Measurements from ENCODE around the gene OPCML.

OPCML gene

DNA sequence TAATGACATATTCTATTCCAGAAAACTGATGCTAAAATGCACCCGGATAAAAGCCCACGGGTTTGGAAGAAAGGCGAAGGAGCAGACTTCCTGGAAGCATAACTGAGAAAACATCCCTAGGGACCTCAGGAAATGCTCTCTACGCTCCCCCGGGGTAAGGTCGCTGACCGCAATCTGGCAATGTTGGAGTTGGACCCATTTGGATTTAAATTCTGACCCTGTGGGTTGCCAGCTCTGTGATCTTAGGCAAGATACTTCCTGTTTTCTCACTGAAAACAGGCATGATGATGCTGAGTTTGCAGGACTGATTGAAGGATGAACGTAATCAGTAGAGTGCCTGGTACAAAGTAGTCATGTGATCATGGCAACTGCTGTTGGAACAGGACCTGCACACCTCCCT lies 1107.9 kb downstream of the OPCML start:
- no peak overlapping the region for H3K4me3 ChIP-seq (ENCODE audit: low read depth, low read length)
- no peak for DNase-seq (ENCODE audit: low read depth, low spot score)
- TF ChIP-seq, protein P1, sequence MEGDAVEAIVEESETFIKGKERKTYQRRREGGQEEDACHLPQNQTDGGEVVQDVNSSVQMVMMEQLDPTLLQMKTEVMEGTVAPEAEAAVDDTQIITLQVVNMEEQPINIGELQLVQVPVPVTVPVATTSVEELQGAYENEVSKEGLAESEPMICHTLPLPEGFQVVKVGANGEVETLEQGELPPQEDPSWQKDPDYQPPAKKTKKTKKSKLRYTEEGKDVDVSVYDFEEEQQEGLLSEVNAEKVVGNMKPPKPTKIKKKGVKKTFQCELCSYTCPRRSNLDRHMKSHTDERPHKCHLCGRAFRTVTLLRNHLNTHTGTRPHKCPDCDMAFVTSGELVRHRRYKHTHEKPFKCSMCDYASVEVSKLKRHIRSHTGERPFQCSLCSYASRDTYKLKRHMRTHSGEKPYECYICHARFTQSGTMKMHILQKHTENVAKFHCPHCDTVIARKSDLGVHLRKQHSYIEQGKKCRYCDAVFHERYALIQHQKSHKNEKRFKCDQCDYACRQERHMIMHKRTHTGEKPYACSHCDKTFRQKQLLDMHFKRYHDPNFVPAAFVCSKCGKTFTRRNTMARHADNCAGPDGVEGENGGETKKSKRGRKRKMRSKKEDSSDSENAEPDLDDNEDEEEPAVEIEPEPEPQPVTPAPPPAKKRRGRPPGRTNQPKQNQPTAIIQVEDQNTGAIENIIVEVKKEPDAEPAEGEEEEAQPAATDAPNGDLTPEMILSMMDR (IDR thresholded peaks at IDR 0.05; ENCODE audit: insufficient read depth, low read length, missing control alignments) = no peak
- CTCF ChIA-PET = interaction anchor here (1.3 kb wide), 1 partner anchor 286 kb away, joined by 3 read pairs; no protein-coding TSS in a partner anchor
- POLR2A ChIA-PET = no interaction called here

DNA sequence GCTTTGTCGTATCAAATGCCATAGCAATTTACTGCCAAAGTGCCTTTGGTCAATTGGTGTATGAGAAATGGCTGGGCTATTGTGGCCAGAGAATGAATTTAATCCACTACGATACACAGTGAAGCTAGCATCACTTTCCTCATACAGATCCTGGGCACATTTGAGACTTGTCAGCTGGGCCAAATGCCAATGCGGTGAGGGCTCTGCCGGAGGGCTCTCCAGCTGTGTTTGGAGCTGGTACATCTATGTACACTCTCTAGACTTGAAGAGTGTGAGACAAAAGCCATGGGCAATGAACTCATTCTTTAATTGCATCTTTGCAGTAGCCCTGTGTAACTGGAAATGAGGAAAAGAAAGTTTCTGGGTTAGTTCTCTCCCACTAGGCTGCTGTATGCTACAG lies 1109.0 kb downstream of the OPCML start:
- TF ChIP-seq, protein P1 (IDR thresholded peaks at IDR 0.05; ENCODE audit: insufficient read depth, low read length, missing control alignments) = no peak
- ChIA-PET POLR2A (no interaction called here), CTCF (no interaction called here)
- DNase-seq (ENCODE audit: low read depth, low spot score) = no peak
- H3K4me3 ChIP-seq (ENCODE audit: low read depth, low read length) = no peak overlapping the region

DNA sequence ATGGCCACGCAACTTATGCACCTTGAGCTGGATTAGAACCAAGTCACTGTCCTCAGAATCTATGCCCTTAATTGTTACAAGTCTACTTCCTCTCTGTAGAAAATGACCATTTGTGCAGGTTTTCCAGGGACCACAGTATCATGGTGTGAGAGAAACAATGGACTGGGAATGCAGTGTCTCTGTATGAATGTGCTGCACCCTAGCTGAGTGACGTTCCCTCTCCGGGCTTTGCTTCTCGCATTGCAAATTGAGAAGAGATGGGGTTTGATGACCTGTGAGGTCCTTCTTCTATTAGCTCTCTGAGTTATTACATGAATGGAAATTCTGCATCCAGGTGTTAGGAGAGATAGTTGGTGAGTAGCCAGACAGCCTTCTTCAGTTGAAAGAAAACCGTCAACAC lies 1109.6 kb downstream of the OPCML start:
- no peak for DNase-seq (ENCODE audit: low read depth, low spot score)
- TF ChIP-seq, protein P1 (IDR thresholded peaks at IDR 0.05; ENCODE audit: insufficient read depth, low read length, missing control alignments) = no peak
- POLR2A ChIA-PET = no interaction called here
- CTCF ChIA-PET = interaction anchor here (0.8 to 1.7 kb wide), 2 partner anchors 13 to 20 kb away, joined by 3 to 4 read pairs; no protein-coding TSS in a partner anchor
- no peak overlapping the region for H3K4me3 ChIP-seq (ENCODE audit: low read depth, low read length)

DNA sequence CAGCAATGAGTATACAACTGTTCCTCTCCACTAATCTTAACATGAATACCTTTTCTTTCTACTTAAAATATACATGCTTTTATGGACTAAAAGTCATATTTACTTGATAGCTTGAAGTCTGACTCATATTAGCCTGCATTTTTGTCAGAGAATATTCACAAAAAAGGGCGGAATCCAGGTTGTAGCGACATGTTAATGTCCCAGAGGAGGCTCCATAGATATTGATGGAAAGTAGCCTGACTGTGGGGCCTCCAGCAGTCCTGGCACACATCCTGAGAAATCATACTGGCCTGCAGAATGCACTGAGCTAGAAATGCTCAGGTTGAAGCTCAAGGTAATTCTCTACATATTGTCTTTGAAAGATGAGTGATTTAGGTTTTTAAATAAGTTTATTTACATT lies 1110.7 kb downstream of the OPCML start:
- TF ChIP-seq, protein P1 (IDR thresholded peaks at IDR 0.05; ENCODE audit: insufficient read depth, low read length, missing control alignments) = no peak
- DNase-seq (ENCODE audit: low read depth, low spot score) = no peak
- ChIA-PET CTCF (interaction anchor here (1.0 to 1.7 kb wide), 3 partner anchors 8 to 519 kb away, joined by 3 to 4 read pairs (median 4); no protein-coding TSS in a partner anchor), POLR2A (no interaction called here)
- H3K4me3 ChIP-seq (ENCODE audit: low read depth, low read length) = no peak overlapping the region

DNA sequence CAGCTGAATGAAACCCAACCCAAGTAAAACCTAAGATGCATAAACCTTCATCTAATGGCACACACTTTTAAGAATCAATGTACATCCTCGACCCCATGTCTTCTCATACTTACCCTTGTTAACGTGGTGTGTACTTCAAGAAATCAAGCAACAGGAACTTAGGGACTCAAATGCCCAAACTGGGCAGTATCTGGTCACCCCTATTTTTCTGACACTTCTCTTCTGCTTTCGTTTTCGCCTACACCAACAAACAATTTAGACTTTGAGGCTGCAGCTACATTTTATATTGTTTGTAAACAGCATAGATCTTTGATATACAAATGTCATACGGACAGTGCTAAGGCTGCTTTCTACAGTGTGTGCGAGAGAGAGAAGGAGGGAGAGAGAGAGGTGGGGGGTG lies 1117.8 kb downstream of the OPCML start:
- ChIA-PET POLR2A (interaction anchor here (0.6 kb wide), 1 partner anchor 15 kb away, joined by 5 read pairs; no protein-coding TSS in a partner anchor), CTCF (interaction anchor here (3.0 kb wide), 1 partner anchor 13 kb away, joined by 11 read pairs; no protein-coding TSS in a partner anchor)
- no peak for DNase-seq (ENCODE audit: low read depth, low spot score)
- no peak overlapping the region for H3K4me3 ChIP-seq (ENCODE audit: low read depth, low read length)
- TF ChIP-seq, protein P1 (IDR thresholded peaks at IDR 0.05; ENCODE audit: insufficient read depth, low read length, missing control alignments) = no peak

DNA sequence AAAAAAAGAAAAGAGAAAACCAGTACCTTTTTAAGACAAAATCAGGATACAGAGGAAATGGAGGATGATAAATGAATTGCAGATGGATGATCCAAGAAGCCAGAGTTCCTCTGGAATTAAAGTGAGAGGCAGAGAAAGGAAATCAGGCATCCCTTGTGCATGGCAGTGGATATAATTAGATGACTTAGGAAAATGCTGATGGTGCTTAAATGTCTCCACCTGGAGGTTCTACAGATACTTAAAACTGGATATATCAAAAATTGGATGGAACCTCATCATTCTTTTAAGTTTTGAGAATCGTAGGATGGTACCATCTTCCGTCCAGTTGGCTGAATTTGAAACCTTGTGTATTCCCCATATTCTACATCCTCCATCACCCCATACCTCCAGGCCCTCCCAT lies 1121.9 kb downstream of the OPCML start:
- TF ChIP-seq, protein P1 (IDR thresholded peaks at IDR 0.05; ENCODE audit: insufficient read depth, low read length, missing control alignments) = no peak
- CTCF ChIA-PET = interaction anchor here (1.0 to 1.2 kb wide), 2 partner anchors 10 to 543 kb away, joined by 3 read pairs; no protein-coding TSS in a partner anchor
- no peak overlapping the region for H3K4me3 ChIP-seq (ENCODE audit: low read depth, low read length)
- POLR2A ChIA-PET = no interaction called here
- no peak for DNase-seq (ENCODE audit: low read depth, low spot score)
